Uterus (tissue), 2 donors: ENCODE data around the gene LTBP1.

ENCODE experiments used
- POLR2A ChIP-seq, 2 donors: fragments of 450-650 bp; IDR thresholded peaks; one replicate each; pipeline ENCODE4 v1.6.1; 2016; ENCODE audit warnings: antibody characterized with exemption in 2 of 2, mild to moderate bottlenecking in 1 of 2, moderate library complexity in 1 of 2
- TF ChIP-seq, protein P1 (sequence below), 4 experiments: fragments of 200-600 bp in 2 of 4; fragments of 450-650 bp in 2 of 4; sonication (generic) in 2 of 4; IDR thresholded peaks; one replicate each; pipeline ENCODE4 v1.5.1; 2016 to 2019; ENCODE audit warnings: antibody characterized with exemption in 4 of 4, mild to moderate bottlenecking in 2 of 4, moderate library complexity in 1 of 4

DNA sequence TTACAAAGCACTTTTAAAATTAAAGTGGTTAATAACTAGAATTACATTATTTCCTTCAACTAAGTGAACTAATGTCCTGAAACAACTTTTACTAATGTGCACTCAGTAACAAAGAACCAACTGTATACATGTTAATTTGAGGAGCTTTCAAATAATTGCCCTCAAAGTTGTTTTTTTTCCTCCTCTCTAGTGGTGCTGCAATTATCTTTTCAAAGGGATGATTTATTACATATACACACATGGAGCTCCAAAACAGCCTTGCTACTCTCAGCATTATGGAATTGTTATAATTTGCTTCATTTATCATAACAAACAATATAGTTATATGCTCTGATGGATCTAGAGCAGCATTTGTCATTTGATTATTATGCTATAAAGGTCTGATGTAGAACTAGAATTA, 283.4 kb downstream of the LTBP1 start:
- TF ChIP-seq, protein P1, sequence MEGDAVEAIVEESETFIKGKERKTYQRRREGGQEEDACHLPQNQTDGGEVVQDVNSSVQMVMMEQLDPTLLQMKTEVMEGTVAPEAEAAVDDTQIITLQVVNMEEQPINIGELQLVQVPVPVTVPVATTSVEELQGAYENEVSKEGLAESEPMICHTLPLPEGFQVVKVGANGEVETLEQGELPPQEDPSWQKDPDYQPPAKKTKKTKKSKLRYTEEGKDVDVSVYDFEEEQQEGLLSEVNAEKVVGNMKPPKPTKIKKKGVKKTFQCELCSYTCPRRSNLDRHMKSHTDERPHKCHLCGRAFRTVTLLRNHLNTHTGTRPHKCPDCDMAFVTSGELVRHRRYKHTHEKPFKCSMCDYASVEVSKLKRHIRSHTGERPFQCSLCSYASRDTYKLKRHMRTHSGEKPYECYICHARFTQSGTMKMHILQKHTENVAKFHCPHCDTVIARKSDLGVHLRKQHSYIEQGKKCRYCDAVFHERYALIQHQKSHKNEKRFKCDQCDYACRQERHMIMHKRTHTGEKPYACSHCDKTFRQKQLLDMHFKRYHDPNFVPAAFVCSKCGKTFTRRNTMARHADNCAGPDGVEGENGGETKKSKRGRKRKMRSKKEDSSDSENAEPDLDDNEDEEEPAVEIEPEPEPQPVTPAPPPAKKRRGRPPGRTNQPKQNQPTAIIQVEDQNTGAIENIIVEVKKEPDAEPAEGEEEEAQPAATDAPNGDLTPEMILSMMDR (IDR thresholded peaks at IDR 0.05) = no peak
- no peak for TF ChIP-seq POLR2A (IDR thresholded peaks at IDR 0.05)
